Keratinocyte (primary cell): Measurements from ENCODE around the gene HIVEP1.

ENCODE experiments used
- EZH2 ChIP-seq: IDR thresholded peaks from one replicate; pipeline ENCODE4 v1.6.1; 2012; ENCODE audit warnings: inconsistent platforms, mild to moderate bottlenecking, low read length, moderate library complexity
- TF ChIP-seq, protein P1 (sequence below), 3 experiments: IDR thresholded peaks in 1 of 3; conservative IDR thresholded peaks in 1 of 3; optimal IDR thresholded peaks in 1 of 3; 2 replicates in 2 of 3; 3 replicates in 1 of 3; pipeline versions ENCODE3 to v1.5.1; 2011; ENCODE audit warnings: low read length in 3 of 3, mild to moderate bottlenecking in 3 of 3, moderate library complexity in 2 of 3, control low read depth in 1 of 3, inconsistent platforms in 1 of 3; ENCODE audit not compliant: insufficient read depth in 2 of 3; ENCODE audit errors: extremely low read depth in 1 of 3

DNA sequence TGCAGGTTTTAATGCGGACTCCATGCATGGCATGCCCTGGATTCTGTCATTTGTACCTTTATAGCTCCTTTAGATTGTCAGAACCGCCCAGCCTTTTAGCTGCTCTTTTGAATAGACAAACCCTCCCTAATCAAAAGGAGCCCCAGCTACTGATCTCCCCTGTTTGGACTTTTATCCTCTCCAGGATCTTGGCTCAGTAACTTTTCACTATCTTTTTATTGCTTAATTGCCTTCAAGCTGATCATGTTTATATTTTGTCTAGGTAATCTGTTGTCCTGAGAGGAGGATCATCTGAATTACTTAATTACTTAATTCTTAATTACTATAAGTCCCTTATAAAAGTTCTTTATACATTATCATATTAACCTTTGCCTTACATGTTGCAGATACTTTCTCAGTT is 93.2 kb downstream of the HIVEP1 start:
- TF ChIP-seq, protein P1, sequence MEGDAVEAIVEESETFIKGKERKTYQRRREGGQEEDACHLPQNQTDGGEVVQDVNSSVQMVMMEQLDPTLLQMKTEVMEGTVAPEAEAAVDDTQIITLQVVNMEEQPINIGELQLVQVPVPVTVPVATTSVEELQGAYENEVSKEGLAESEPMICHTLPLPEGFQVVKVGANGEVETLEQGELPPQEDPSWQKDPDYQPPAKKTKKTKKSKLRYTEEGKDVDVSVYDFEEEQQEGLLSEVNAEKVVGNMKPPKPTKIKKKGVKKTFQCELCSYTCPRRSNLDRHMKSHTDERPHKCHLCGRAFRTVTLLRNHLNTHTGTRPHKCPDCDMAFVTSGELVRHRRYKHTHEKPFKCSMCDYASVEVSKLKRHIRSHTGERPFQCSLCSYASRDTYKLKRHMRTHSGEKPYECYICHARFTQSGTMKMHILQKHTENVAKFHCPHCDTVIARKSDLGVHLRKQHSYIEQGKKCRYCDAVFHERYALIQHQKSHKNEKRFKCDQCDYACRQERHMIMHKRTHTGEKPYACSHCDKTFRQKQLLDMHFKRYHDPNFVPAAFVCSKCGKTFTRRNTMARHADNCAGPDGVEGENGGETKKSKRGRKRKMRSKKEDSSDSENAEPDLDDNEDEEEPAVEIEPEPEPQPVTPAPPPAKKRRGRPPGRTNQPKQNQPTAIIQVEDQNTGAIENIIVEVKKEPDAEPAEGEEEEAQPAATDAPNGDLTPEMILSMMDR (optimal IDR thresholded peaks at IDR 0.05 in 1 of 3, IDR thresholded peaks at IDR 0.05 in 1 of 3, conservative IDR thresholded peaks at IDR 0.05 in 1 of 3; ENCODE audit: extremely low read depth in 1 of 3, insufficient read depth in 2 of 3, low read length in 3 of 3) = no peak
- no peak for TF ChIP-seq EZH2
